Measurements from ENCODE around the gene CMSS1. TPM values are rescaled to one million over a fixed set of nuclear protein-coding genes. Genes with fewer than 3 reads are reported as not detected.

CMSS1 gene
- total and polyA plus RNA-seq, 2 of the 13 experiments (the other 11 are each of a cell fraction or from before 2014, with no cell fraction given) = 6.4 to 48.7 TPM

DNA sequence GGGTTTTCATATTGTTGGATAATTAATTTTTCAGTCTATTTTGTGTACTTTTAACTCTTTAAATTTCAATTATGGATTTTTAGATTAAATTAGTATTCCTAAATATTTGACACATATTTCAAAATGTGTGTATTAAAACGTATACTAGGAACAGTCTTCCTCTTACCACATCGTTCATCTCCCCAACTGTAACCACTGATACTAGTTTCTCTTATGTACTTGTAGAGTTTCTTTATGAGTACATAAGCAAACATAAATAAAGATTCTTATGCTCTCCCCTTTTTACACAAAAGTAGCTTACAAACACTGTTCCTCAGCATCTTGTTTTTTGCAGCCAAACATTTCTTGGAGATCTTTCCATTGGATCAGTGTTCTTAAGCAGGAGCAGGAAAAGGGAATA is 45.9 kb downstream of the CMSS1 start (continued):
- TF ChIP-seq, protein P1, sequence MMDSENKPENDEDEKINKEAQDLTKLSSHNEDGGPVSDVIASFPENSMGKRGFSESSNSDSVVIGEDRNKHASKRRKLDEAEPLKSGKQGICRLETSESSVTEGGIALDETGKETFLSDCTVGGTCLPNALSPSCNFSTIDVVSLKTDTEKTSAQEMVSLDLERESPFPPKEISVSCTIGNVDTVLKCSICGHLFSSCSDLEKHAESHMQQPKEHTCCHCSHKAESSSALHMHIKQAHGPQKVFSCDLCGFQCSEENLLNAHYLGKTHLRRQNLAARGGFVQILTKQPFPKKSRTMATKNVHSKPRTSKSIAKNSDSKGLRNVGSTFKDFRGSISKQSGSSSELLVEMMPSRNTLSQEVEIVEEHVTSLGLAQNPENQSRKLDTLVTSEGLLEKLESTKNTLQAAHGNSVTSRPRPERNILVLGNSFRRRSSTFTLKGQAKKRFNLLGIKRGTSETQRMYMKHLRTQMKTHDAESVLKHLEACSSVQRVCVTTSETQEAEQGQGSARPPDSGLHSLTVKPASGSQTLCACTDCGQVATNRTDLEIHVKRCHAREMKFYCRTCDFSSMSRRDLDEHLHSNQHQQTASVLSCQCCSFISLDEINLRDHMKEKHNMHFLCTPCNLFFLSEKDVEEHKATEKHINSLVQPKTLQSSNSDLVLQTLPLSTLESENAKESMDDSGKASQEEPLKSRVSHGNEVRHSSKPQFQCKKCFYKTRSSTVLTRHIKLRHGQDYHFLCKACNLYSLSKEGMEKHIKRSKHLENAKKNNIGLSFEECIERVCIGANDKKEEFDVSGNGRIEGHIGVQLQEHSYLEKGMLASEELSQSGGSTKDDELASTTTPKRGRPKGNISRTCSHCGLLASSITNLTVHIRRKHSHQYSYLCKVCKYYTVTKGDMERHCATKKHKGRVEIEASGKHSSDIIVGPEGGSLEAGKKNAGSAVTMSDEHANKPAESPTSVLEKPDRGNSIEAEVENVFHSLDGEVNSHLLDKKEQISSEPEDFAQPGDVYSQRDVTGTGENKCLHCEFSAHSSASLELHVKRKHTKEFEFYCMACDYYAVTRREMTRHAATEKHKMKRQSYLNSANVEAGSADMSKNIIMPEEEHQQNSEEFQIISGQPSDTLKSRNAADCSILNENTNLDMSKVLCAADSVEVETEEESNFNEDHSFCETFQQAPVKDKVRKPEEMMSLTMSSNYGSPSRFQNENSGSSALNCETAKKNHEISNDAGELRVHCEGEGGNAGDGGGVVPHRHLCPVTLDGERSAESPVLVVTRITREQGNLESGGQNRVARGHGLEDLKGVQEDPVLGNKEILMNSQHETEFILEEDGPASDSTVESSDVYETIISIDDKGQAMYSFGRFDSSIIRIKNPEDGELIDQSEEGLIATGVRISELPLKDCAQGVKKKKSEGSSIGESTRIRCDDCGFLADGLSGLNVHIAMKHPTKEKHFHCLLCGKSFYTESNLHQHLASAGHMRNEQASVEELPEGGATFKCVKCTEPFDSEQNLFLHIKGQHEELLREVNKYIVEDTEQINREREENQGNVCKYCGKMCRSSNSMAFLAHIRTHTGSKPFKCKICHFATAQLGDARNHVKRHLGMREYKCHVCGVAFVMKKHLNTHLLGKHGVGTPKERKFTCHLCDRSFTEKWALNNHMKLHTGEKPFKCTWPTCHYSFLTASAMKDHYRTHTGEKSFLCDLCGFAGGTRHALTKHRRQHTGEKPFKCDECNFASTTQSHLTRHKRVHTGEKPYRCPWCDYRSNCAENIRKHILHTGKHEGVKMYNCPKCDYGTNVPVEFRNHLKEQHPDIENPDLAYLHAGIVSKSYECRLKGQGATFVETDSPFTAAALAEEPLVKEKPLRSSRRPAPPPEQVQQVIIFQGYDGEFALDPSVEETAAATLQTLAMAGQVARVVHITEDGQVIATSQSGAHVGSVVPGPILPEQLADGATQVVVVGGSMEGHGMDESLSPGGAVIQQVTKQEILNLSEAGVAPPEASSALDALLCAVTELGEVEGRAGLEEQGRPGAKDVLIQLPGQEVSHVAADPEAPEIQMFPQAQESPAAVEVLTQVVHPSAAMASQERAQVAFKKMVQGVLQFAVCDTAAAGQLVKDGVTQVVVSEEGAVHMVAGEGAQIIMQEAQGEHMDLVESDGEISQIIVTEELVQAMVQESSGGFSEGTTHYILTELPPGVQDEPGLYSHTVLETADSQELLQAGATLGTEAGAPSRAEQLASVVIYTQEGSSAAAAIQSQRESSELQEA (CRISPR knock-in tag; IDR thresholded peaks at IDR 0.05; ENCODE audit: not compliant biosample characterization) = no peak
- TF ChIP-seq, protein P2, sequence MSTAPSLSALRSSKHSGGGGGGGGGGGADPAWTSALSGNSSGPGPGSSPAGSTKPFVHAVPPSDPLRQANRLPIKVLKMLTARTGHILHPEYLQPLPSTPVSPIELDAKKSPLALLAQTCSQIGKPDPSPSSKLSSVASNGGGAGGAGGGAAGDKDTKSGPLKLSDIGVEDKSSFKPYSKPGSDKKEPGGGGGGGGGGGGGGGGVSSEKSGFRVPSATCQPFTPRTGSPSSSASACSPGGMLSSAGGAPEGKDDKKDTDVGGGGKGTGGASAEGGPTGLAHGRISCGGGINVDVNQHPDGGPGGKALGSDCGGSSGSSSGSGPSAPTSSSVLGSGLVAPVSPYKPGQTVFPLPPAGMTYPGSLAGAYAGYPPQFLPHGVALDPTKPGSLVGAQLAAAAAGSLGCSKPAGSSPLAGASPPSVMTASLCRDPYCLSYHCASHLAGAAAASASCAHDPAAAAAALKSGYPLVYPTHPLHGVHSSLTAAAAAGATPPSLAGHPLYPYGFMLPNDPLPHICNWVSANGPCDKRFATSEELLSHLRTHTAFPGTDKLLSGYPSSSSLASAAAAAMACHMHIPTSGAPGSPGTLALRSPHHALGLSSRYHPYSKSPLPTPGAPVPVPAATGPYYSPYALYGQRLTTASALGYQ (CRISPR knock-in tag; IDR thresholded peaks at IDR 0.05) = no peak
- TF ChIP-seq ADNP (CRISPR knock-in tag; IDR thresholded peaks at IDR 0.05) (no peak), MATR3 (CRISPR knock-in tag; IDR thresholded peaks at IDR 0.05) (no peak)

Data from HepG2 (cell line).